Thoracic aorta (tissue), 2 donors: Measurements from ENCODE around the gene PCSK4. TPM values are rescaled to one million over a fixed set of nuclear protein-coding genes. Genes with fewer than 3 reads are reported as not detected.

Experiments
- ATAC-seq: fragments of 150-250 bp; one replicate; pipeline ENCODE4 v1.8.0; 2017; ENCODE audit warnings: low read depth; ENCODE audit not compliant: insufficient number of reproducible peaks, low FRiP score
- DNase-seq: peaks from one replicate; pipeline ENCODE4 v3.0.0-alpha.2; 2020; ENCODE audit warnings: low spot score
- H3K27ac ChIP-seq, 2 donors: fragments of 200-600 bp; sonication (generic); 1 replicate in 1 of 2; 2 replicates in 1 of 2; pipeline ENCODE4 v1.5.1; 2016; ENCODE audit warnings: mild to moderate bottlenecking in 2 of 2, moderate library complexity in 2 of 2
- H3K27me3 ChIP-seq: fragments of 200-600 bp; sonication (generic); replicated peaks from 2 replicates; pipeline ENCODE4 v1.6.0; 2016; ENCODE audit warnings: mild to moderate bottlenecking; ENCODE audit not compliant: insufficient read depth
- H3K36me3 ChIP-seq: fragments of 200-600 bp; sonication (generic); one replicate; pipeline ENCODE4 v1.5.1; 2016
- H3K4me1 ChIP-seq, 2 donors: fragments of 200-600 bp; sonication (generic); 1 replicate in 1 of 2; 2 replicates in 1 of 2; pipeline versions ENCODE4 v1.5.1 to v1.6.0; 2016; ENCODE audit warnings: low read depth in 2 of 2, mild to moderate bottlenecking in 1 of 2; ENCODE audit not compliant: control insufficient read depth in 1 of 2
- H3K4me3 ChIP-seq: fragments of 200-600 bp; sonication (generic); 2 replicates; pipeline ENCODE4 v1.5.1; 2016; ENCODE audit warnings: mild to moderate bottlenecking
- H3K9me3 ChIP-seq: fragments of 200-600 bp; sonication (generic); 2 replicates; pipeline ENCODE4 v1.5.1; 2016
- CTCF ChIP-seq: fragments of 200-600 bp; sonication (generic); IDR thresholded peaks from one replicate; pipeline ENCODE4 v1.5.1; 2019; ENCODE audit warnings: antibody characterized with exemption
- total RNA-seq, 2 donors: library from RNA; depleted of rRNA; stranded (reverse); fragments of >200 nt; gene quantifications; one replicate each; pipeline versions ENCODE4 v1.1.0 to v1.2.3, GENCODE V29; 2016

PCSK4 gene
- total RNA-seq, 2 donors from 2014 or later, result 0.56 to 0.68 TPM

GRCh38 chr19:1524287-1524971 lies 34.3 kb upstream of the PCSK4 start:
- DNase-seq (no peak), ATAC-seq (no peak)
- TF ChIP-seq CTCF, result no peak
- Histone ChIP-seq H3K4me3 (no peak overlapping the region), H3K9me3 (no peaks in the 10 kb centered on the region), H3K27me3 (no peaks in the 10 kb centered on the region), H3K27ac (no peak overlapping the region), H3K4me1 (peaks cover 0 to 6% of the 10 kb centered on the region in 2 donors), H3K36me3 (no peaks in the 10 kb centered on the region)

DNA sequence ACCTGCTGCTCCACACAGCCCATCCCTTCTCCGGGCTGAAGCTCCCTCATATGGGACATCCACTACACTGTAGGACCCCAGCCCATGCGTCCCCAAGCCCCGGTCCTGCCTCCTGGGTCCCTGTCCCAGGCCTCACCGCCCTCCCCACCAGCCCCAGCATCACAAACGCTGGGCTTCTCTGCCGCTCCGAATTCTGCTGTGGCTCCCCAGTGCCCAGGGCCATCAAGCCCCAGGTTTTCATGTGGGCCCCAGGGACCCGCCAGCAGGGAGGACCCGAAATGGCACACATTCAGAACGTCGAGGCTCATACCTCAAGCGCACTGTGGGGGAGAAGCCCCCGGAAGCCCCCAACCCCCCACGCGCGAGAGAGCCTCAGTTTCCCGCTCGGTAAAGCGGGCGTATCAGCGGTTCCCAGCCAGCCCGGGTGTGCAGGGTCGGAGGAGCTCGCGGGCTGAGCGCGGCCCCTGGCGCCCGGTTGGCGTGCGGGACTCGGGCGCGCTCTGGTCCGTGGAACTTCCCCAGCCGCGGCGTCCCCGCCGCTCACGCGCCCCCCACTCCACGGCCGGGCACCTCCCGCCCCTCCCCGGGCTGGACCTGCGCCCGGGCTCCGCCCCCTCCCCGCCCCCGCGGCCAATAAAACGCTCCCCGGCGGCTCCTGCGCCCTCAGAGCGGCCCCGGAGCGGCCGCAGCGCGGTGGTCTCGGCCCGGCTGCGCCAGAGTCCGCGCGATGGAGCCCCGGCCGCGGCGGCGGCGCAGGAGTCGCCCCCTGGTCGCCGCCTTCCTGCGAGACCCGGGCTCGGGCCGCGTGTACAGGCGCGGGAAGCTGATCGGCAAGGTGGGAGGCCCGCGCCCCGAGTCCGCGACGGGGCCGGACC lies 33.5 kb upstream of the PCSK4 start, which contains the start of gene PLK5:
Gene PLK5, plus strand, starts transcription at position 666 of the 875 bp plus-strand sequence. CDS start 2,920 bp downstream, outside the sequence.
- Histone ChIP-seq H3K27me3 (no peaks in the 10 kb centered on the region), H3K36me3 (no peaks in the 10 kb centered on the region), H3K4me3 (no peak within 1 kb of the TSS), H3K9me3 (no peaks in the 10 kb centered on the region), H3K4me1 (peaks cover 0 to 6% of the 10 kb centered on the region in 2 donors), H3K27ac (no peak within 1 kb of the TSS)
- DNase-seq, result no peak
- TF ChIP-seq CTCF, result no peak
- ATAC-seq, result no peak

DNA sequence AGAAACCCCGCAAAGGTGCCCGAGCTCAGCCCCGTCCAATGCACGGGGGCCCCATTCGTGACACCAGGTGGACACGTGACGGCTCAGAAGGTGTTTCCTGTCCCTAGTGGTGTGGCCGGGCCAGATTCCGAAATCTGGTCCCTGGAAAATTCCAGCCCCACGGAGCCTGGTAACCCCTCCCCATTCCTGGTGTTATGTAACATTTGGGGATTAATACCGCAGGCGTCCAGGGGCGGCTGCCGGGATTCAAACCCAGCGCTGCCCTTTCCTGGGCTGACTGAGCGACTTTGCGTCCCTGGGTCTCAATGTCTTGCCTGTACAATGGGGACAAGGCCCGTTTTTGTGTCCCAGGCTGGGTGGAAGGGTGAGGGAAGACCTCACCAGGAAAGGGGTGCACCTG lies 32.7 kb upstream of the PCSK4 start:
- H3K27ac ChIP-seq, result no peak overlapping the region
- H3K27me3 ChIP-seq, result no peaks in the 10 kb centered on the region
- H3K36me3 ChIP-seq, result no peaks in the 10 kb centered on the region
- H3K9me3 ChIP-seq, result no peaks in the 10 kb centered on the region
- H3K4me3 ChIP-seq, result no peak overlapping the region
- peaks cover 0 to 6% of the 10 kb centered on the region in 2 donors for H3K4me1 ChIP-seq
- ATAC-seq (no peak), DNase-seq (no peak)
- TF ChIP-seq CTCF, result no peak

GRCh38 chr19:1522061-1522460 lies 31.9 kb upstream of the PCSK4 start:
- Histone ChIP-seq H3K4me3 (no peak overlapping the region), H3K27ac (no peak overlapping the region), H3K4me1 (peaks cover 0 to 6% of the 10 kb centered on the region in 2 donors), H3K9me3 (no peaks in the 10 kb centered on the region), H3K36me3 (no peaks in the 10 kb centered on the region), H3K27me3 (no peaks in the 10 kb centered on the region)
- TF ChIP-seq CTCF, result no peak
- ATAC-seq, result no peak
- DNase-seq, result no peak

DNA sequence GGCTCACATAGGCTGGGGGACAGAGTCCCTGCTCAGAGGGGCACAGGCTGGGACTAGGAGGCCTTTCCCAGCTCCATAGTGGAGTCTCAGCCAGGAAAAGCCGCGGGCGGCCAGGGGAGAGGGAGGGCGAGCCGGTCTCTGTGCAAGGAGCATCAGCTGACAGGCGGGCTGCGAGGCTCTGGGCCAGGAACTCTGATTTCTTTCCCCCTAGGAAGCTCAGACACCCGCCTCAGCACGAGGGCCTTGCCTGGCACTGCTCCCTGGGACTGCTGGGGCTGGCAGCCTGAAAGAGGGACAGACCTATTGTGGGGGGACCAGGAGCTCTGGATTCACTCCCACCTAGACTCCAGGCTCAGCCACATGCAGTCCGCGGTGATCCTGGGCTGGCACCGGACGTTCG lies 31.5 kb upstream of the PCSK4 start:
- Histone ChIP-seq H3K4me3 (no peak overlapping the region), H3K27me3 (no peaks in the 10 kb centered on the region), H3K4me1 (peaks cover 0 to 6% of the 10 kb centered on the region in 2 donors), H3K9me3 (no peaks in the 10 kb centered on the region), H3K36me3 (no peaks in the 10 kb centered on the region), H3K27ac (no peak overlapping the region)
- no peak for TF ChIP-seq CTCF
- DNase-seq, result no peak
- ATAC-seq, result no peak
